Retinal pigment epithelial cell (primary cell): ENCODE data around the gene KIFBP.

Source experiments
- DNase-seq: peaks from one replicate; pipeline ENCODE4 v3.0.0-alpha.2; 2010; ENCODE audit warnings: low read depth
- H3K4me3 ChIP-seq: 2 replicates; pipeline ENCODE4 v1.5.1; 2011; ENCODE audit warnings: mild to moderate bottlenecking, low read length, control low read depth, moderate library complexity
- TF ChIP-seq, protein P1 (sequence below): conservative IDR thresholded peaks from 2 replicates; pipeline ENCODE4 v1.5.1; 2011; ENCODE audit warnings: low read depth, low read length, control low read depth, inconsistent platforms

The KIFBP gene

DNA sequence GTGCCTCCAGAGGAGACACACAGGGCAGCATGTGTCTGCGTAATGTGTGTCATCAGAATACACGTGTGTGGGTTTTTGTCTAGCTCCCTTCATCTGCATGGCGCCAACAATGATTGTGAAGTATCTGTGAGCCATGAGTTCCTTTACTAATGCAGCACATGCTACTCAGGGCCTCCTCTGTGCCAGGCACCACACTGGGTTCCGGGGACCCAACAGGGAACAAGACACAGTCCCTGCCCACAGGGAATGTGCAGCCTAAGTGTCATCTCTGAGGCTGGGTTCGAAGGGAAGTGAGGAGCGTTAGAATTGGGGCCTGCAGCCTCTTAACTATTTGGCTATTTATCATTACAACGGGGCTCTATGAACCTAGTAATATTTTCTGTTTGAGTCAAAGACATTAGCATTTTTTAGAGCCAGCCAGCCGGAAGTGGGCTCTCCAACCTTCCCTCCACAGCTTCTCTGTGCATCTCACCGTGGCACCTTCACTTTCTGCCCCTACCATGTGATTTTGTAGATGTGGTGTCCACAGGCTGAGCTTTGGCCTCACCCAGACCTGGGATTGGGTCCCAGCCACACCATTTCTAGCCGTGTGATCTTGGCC is 55.4 kb downstream of the KIFBP start:
- H3K4me3 ChIP-seq, result no peak overlapping the region
- TF ChIP-seq, protein P1, sequence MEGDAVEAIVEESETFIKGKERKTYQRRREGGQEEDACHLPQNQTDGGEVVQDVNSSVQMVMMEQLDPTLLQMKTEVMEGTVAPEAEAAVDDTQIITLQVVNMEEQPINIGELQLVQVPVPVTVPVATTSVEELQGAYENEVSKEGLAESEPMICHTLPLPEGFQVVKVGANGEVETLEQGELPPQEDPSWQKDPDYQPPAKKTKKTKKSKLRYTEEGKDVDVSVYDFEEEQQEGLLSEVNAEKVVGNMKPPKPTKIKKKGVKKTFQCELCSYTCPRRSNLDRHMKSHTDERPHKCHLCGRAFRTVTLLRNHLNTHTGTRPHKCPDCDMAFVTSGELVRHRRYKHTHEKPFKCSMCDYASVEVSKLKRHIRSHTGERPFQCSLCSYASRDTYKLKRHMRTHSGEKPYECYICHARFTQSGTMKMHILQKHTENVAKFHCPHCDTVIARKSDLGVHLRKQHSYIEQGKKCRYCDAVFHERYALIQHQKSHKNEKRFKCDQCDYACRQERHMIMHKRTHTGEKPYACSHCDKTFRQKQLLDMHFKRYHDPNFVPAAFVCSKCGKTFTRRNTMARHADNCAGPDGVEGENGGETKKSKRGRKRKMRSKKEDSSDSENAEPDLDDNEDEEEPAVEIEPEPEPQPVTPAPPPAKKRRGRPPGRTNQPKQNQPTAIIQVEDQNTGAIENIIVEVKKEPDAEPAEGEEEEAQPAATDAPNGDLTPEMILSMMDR, result no peak
- DNase-seq, result no peak

DNA sequence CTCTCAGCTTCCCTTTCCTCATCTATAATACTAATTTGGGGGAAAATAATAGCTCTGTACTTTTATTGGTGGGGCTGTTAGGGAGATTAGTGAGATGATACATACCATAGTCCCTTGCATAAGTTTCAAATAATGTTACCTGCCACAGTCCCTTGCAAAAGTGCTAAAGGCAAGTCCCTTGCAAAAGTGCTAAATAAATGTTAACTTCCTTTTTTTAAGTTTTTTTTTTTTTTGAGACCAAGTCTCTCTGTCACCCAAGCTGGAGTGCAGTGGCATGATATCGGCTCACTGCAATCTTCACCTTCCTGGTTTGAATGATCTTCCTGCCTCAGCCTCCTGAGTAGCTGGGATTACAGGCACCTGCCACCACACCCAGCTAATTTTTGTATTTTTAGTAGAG is 55.9 kb downstream of the KIFBP start:
- DNase-seq, result no peak
- H3K4me3 ChIP-seq, result no peak overlapping the region
- TF ChIP-seq, protein P1, result no peak

DNA sequence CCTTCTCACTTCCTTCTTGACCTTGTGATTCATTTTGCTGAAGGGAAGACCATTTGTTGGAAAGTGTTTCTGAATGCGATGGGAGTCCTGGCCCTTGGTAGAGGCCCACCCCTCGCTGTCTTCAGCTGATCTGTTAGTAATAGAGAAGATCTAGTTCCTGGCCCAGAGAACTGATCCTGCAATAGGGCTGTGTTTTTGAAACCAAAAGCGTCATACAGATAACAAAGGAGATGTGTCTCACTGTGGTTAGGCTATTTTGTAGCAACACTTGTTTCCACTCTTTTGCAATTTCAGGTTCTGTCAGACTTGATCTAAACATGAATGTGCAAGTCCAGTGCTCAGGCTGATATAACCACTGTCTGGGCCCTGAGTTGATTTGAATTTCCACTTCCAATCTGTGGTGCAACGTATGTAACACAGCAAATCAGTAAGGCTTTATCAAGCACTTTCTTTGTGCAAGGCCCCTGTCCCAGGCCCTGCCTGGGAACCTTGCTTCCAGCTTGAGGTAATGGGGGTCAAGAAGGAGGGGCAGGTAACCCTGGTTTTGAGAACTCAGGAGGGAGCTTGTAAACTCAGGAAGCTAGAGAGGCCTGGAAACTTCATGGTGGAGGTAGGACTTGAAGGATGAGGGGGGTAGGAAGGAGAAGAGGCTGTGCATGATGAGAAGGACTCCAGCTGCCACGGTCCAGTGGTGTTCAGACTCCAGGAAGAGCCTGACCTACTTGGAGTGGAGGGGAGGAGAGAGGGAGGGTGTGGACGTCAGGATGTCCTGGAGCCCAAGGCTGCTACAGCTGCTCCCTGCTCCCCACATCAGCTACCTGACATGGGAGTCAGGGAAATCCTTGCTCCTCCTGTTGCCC is 57.1 kb downstream of the KIFBP start:
- no peak overlapping the region for H3K4me3 ChIP-seq
- TF ChIP-seq, protein P1, result no peak
- DNase-seq, result no peak

DNA sequence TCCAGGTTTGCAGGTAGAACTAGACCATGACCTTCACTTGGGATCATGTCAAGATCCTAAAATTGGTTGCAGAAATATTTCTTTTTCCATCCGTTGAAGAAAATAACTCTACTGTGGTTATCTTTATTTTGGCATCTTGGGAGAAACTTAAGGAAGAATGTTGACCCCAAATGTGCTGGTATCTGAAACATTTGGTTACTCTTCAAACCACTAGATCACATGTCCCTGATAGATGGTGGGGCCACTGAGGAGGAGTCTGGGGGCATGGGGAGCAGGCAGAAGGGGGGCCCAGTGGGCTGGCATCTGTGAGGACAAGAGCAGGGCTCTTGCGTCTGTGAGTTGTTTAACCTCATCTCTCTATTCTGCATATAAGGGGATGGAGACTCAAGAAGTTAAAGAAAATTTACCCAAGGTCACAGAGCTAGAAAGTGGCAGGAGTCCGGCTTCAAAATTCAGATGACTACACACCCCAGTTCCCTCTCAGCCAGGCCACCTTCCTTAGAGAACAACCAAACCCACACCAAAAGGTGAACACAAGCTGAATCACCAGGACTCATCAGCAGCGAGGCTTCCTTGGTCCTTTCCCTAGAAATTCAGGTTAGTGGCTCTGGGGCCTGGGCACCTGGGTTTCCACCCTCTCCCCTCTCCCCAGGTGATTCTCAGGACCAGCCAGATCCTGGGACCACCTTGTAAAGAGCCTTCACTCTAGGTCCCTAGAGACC is 58.7 kb downstream of the KIFBP start:
- DNase-seq, result no peak
- TF ChIP-seq, protein P1, result no peak
- no peak overlapping the region for H3K4me3 ChIP-seq

DNA sequence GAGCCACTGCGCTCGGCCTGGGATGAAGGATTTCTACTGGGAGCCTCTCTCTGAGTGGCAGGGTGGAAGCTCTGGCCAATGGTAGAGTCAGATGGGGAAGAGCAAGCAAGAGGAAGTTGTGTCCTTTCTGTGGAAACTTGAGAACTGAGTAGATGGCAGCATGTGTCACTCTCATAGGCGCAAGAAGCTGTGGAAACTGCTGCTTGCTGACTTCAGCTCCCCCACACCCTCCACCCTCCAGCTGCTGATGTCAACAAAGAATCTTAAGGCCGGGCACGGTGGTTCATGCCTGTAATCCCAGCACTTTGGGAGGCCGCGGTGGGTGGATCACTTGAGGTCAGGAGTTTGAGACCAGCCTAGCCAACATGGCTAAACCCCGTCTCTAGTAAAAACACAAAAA is 59.5 kb downstream of the KIFBP start:
- DNase-seq, result no peak
- H3K4me3 ChIP-seq, result no peak overlapping the region
- TF ChIP-seq, protein P1, result no peak

DNA sequence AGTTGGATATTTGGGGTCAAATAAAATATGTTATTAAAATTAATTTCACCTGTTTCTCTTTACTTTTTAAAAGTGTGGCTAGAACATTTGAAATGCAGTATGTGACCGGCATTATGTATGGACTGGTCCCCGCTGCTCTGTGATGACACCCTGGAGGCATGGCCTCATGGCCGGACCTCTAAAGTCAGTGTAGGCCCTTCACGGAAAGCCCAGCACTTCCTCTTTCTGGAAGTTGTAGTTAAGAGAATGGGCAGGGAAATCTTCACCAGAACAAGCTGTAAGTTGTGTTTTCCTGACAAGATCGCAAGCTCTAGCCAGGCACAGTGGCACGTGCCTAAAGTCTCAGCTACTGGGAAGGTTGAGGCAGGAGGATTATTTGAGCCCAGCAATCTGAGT is 61.0 kb downstream of the KIFBP start:
- TF ChIP-seq, protein P1, result no peak
- DNase-seq, result no peak
- H3K4me3 ChIP-seq, result no peak overlapping the region
